ENCODE measurements around the gene MDM4.
"Not testable (repeated sequence)": the region's sequence is repeated elsewhere in the genome, so short reads cannot be mapped to it uniquely, and the experiment has no call there.

MDM4 gene

DNA sequence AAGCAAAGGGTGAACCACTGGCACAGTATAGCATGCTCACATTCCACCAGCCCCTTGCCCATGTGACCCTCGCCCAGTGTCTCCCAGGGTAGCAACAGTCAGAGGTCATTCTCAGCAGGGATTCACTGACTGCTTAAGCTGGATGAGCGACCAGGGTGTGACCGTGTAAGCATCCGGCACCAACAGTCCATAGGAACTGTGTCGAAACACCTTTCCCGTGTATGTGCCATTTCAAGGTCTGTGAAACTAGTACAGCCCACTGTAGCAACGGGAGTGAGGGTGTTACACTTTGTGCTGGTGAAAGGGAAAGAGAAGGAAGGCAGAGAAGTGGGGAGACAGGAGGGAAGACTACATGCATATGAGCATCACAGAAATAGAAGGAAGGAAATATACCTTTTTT, 32.4 kb upstream of the MDM4 start:
- DNase-seq (no peak), ATAC-seq (ENCODE audit: insufficient read depth, low read depth) (no peak)
- H3K9me3 ChIP-seq (ENCODE audit: insufficient read depth, low read length, severe bottlenecking), result no peaks in the 10 kb centered on the region
- peaks cover 11% of the 10 kb centered on the region; the same call in 1 of the 2 replicates for H3K36me3 ChIP-seq (ENCODE audit: insufficient read depth, low read length)
- TF ChIP-seq, protein P1, sequence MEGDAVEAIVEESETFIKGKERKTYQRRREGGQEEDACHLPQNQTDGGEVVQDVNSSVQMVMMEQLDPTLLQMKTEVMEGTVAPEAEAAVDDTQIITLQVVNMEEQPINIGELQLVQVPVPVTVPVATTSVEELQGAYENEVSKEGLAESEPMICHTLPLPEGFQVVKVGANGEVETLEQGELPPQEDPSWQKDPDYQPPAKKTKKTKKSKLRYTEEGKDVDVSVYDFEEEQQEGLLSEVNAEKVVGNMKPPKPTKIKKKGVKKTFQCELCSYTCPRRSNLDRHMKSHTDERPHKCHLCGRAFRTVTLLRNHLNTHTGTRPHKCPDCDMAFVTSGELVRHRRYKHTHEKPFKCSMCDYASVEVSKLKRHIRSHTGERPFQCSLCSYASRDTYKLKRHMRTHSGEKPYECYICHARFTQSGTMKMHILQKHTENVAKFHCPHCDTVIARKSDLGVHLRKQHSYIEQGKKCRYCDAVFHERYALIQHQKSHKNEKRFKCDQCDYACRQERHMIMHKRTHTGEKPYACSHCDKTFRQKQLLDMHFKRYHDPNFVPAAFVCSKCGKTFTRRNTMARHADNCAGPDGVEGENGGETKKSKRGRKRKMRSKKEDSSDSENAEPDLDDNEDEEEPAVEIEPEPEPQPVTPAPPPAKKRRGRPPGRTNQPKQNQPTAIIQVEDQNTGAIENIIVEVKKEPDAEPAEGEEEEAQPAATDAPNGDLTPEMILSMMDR (IDR thresholded peaks at IDR 0.05; ENCODE audit: borderline replicate concordance, extremely low read depth, low read length, poor library complexity, severe bottlenecking), result no peak
- no peak overlapping the region for H3K27ac ChIP-seq (ENCODE audit: low read length)
- H3K4me3 ChIP-seq (ENCODE audit: low read depth in 1 of 2, low read length in 2 of 2), result no peak overlapping the region
- H2AFZ ChIP-seq (ENCODE audit: low read depth, low read length), result no peak overlapping the region
- peaks cover 34% of the 10 kb centered on the region for H3K4me1 ChIP-seq (ENCODE audit: insufficient read depth, low read length)
- peaks cover 64% of the 10 kb centered on the region for H3K79me2 ChIP-seq (ENCODE audit: insufficient read depth, low read length)
- H4K20me1 ChIP-seq (ENCODE audit: insufficient read depth, low read length), result peaks cover 15% of the 10 kb centered on the region
- H3K27me3 ChIP-seq (ENCODE audit: insufficient read depth, low read length, poor library complexity), result no peaks in the 10 kb centered on the region
- H3K9ac ChIP-seq (ENCODE audit: low read depth, low read length), result no peak overlapping the region
- H3K4me2 ChIP-seq (ENCODE audit: insufficient read depth, low read length), result no peak overlapping the region

DNA sequence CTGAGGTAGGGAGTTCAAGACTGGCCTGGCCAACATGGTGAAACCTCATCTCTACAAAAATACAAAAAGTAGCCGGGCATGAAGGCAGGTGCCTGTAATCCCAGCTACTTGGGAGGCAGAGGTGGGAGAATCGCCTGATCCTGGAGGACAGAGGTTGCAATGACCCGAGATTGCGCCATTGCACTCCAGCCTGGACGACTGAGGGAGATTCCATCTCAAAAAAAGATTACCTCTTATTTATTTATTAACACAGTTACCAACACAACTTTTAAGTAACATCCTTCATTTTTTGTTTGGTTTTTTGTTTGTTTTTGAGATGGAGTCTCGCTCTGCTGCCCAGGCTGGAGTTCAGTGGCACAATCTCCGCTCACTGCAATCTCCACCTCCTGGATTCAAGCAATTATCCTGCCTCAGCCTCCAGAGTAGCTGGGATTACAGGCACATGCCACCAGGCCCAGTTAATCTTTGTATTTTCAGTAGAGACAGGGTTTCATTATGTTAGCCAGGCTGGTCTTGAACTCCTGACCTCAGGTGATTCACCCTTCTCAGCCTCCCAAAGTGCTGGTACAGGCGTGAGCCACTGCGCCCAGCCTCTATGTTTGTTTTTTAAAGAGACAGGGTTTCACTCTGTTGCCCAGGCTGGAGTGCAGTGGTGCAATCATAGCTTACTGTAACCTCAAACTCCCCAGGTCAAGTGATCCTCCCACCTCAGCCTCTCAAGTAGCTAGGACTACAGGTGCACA, 29.5 kb upstream of the MDM4 start:
- ATAC-seq (ENCODE audit: insufficient read depth, low read depth); H3K9me3 ChIP-seq (ENCODE audit: insufficient read depth, low read length, severe bottlenecking); H3K27ac ChIP-seq (ENCODE audit: low read length); H3K4me2 ChIP-seq (ENCODE audit: insufficient read depth, low read length); H3K4me1 ChIP-seq (ENCODE audit: insufficient read depth, low read length); H4K20me1 ChIP-seq (ENCODE audit: insufficient read depth, low read length); H3K27me3 ChIP-seq (ENCODE audit: insufficient read depth, low read length, poor library complexity); H3K4me3 ChIP-seq (ENCODE audit: low read depth in 1 of 2, low read length in 2 of 2); H2AFZ ChIP-seq (ENCODE audit: low read depth, low read length); H3K9ac ChIP-seq (ENCODE audit: low read depth, low read length); DNase-seq: not testable (repeated sequence)
- Histone ChIP-seq H3K36me3 (ENCODE audit: insufficient read depth, low read length) (peaks cover 10% of the 10 kb centered on the region), H3K79me2 (ENCODE audit: insufficient read depth, low read length) (peaks cover 70% of the 10 kb centered on the region)

DNA sequence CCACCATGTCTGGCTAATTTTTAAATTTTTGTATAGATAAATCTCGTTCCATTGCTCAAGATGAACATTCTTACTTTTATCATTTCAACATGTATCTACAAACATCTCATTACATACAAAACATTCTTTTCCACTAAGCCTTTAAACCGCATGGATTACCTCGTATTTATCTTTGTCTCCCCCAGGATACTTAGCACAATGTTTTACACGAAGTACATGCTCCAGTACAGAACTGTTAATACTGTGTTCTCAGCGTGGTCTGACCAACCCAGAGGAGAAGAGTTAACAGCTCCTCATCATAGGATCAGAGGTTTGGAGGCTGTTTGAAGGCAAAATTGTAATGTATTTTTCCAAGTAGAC, 29.0 kb upstream of the MDM4 start:
- Histone ChIP-seq H3K4me3 (ENCODE audit: low read depth in 1 of 2, low read length in 2 of 2) (no peak overlapping the region), H4K20me1 (ENCODE audit: insufficient read depth, low read length) (peaks cover 5% of the 10 kb centered on the region; the same call in 1 of the 2 replicates), H3K27me3 (ENCODE audit: insufficient read depth, low read length, poor library complexity) (no peaks in the 10 kb centered on the region), H3K4me2 (ENCODE audit: insufficient read depth, low read length) (no peak overlapping the region), H3K79me2 (ENCODE audit: insufficient read depth, low read length) (peaks cover 73% of the 10 kb centered on the region), H3K27ac (ENCODE audit: low read length) (no peak overlapping the region), H3K9me3 (ENCODE audit: insufficient read depth, low read length, severe bottlenecking) (no peaks in the 10 kb centered on the region), H3K4me1 (ENCODE audit: insufficient read depth, low read length) (peaks cover 10% of the 10 kb centered on the region), H3K9ac (ENCODE audit: low read depth, low read length) (no peak overlapping the region), H2AFZ (ENCODE audit: low read depth, low read length) (no peak overlapping the region), H3K36me3 (ENCODE audit: insufficient read depth, low read length) (peaks cover 10% of the 10 kb centered on the region)
- no peak for ATAC-seq (ENCODE audit: insufficient read depth, low read depth)
- TF ChIP-seq, protein P1 (IDR thresholded peaks at IDR 0.05; ENCODE audit: borderline replicate concordance, extremely low read depth, low read length, poor library complexity, severe bottlenecking), result no peak
- TF ChIP-seq EZH2 (IDR thresholded peaks at IDR 0.05; ENCODE audit: borderline replicate concordance, low read depth, low read length, severe bottlenecking), result no peak
- DNase-seq, result no peak

DNA sequence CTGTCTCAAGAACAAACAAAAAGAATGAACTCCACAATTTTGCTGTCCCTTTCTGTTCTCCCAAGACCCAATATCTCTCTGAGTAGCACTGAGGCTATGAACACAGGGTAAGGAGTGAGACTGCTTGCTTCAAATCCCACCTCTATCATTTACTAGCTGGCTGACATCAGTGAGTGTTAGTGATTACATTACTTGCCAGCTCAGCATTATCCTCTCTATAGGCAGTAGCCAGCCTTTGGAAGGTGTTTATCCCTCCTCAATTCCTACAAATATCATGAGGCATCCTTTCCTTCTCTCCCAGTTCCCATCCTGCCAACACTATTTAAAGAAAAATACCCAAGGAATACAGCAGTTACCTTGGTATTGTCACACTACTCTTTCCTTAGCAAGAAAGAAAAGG, 24.6 kb upstream of the MDM4 start:
- peak overlapping the region; percentile 82 for H3K4me2 ChIP-seq (ENCODE audit: insufficient read depth, low read length)

More for the DNA sequence above, 24.6 kb upstream of the MDM4 start:
- Histone ChIP-seq H3K9me3 (ENCODE audit: insufficient read depth, low read length, severe bottlenecking) (no peaks in the 10 kb centered on the region), H2AFZ (ENCODE audit: low read depth, low read length) (no peak overlapping the region), H3K4me1 (ENCODE audit: insufficient read depth, low read length) (peaks cover 41% of the 10 kb centered on the region), H3K9ac (ENCODE audit: low read depth, low read length) (peak overlapping the region; percentile 87; the same call in 1 of the 2 replicates), H3K4me3 (ENCODE audit: low read depth in 1 of 2, low read length in 2 of 2) (no peak overlapping the region), H3K36me3 (ENCODE audit: insufficient read depth, low read length) (peaks cover 10% of the 10 kb centered on the region), H4K20me1 (ENCODE audit: insufficient read depth, low read length) (peaks cover 14% of the 10 kb centered on the region; the same call in 1 of the 2 replicates), H3K27ac (ENCODE audit: low read length) (no peak overlapping the region), H3K27me3 (ENCODE audit: insufficient read depth, low read length, poor library complexity) (no peaks in the 10 kb centered on the region), H3K79me2 (ENCODE audit: insufficient read depth, low read length) (peaks cover 69% of the 10 kb centered on the region)
- ATAC-seq (ENCODE audit: insufficient read depth, low read depth) (no peak), DNase-seq (no peak)
- no peak for TF ChIP-seq EZH2 (IDR thresholded peaks at IDR 0.05; ENCODE audit: borderline replicate concordance, low read depth, low read length, severe bottlenecking)
- TF ChIP-seq, protein P1 (IDR thresholded peaks at IDR 0.05; ENCODE audit: borderline replicate concordance, extremely low read depth, low read length, poor library complexity, severe bottlenecking), result no peak
